Measurements from ENCODE around the gene GRM2.

GRM2 gene

DNA sequence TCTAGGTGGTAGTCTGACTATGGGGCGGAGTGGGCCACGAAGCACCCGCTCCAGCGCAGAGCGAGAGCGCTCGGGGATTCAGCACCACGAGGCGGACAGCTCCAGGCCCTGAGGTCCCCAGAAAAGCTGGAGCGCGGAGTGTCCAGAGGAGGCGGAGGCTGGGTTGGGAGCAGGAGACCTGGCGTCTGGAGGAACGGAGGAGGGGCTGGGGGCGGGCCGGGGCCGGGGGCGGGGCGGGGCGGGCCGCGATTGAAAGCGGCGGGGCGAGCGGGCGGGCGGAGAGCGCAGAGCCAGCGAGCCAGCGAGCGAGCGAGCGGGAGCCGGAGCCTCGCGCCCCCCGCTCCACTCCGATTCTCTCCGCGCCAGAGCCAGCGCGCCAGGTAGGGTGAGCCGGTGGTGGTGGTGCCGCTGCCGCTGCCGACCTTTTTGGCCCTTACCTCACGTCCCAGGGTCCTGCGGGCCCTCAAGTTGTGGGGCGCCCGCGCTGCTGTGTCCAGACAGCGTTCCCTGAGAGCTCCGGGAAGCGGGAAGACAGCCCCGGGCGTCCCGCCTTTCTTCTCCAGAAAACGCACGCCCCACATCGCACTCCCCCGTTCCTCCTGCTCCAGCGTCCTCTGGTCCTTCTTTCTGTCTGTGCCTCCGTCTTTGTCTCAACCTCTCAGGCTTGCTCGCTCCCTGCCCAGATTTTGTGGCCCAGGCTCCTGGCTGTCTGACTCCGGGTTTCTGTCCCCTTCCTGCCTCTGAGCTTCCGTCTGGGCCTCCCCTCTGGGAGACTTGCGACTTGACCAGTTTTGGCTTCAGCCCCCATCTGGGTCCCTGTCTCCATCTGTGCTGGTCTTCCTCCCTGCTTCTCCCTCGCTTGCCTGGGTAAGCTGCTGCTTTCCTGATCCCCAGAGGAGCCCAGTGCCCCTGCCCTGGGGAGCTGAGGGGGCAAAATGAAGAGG, at the start of gene GRM2:
Gene GRM2, plus strand, starts transcription at position 281 of the 944 bp plus-strand sequence. CDS start 1,916 bp downstream, outside the sequence.
- peak; percentile 58 for DNase-seq

- no peak for DNase-seq
Observed at GRCh38 chr3:51657234-51657633, 49.6 kb upstream of the GRM2 start.

DNA sequence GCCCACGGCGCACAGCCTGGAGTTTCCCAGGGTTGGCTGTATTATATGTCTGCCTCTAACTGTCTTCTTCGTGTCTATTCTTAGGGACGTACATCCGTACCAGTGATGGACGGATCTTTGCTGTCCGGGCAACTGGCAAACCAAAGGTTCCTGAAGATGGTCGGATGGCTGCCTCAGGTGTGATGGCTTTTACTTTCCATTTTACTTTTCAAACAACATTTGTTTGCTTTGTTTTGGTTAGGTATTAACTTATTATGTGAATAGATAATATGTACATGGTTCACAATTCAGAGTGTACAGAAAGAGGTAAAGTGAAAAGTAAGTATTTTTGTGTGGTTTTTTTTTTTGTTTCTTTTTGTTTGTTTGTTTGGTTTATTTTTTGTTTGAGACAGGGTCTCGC, 46.9 kb upstream of the GRM2 start:
- DNase-seq = no peak

GRCh38 chr3:51662456-51662855, 44.4 kb upstream of the GRM2 start:
- DNase-seq = no peak

GRCh38 chr3:51668756-51669155, 38.1 kb upstream of the GRM2 start:
- no peak for DNase-seq

DNA sequence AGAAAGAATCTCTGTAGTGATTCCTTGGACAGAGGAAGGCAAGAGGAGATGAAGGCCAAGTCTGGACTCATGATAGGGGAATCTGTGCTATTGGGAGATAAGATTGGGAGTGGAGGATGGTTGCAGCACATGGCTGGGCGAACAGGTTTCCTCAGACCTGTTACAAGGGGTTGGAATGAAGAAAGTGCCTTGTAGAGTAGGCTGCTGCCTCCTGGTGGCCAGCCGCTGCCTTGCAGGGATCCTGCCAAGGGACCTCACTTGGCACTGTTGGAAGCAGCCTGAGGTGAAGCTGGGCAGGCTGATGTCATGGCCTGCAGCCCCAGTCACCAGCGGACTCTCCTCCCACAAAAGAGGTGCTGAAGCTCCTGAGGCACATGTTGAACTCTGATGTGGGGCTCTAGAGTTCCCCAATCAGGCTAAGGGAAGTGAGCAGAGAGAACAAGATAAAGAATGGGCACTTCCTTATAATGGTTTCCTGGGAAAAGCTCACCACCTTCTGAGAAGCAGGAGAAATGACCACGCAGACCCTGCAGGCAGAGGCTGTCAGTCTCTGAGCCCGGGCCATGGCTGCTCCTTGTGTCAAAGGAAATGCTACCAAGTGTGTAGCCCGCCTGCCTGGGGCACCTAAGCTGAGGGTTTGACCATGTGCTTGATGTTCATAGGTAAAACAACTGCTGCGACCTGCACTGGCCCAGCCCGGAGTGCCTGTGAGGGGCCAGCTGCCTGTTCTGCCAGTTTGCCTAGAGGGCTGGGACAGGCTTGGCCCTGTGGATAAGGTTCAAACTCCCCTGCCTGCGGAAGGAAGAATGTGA, 37.4 kb upstream of the GRM2 start:
- peak; percentile 85 for DNase-seq

- no peak for DNase-seq
Observed at GRCh38 chr3:51670053-51670822, 36.6 kb upstream of the GRM2 start.

GRCh38 chr3:51670823-51671733, 35.8 kb upstream of the GRM2 start, which contains the start of gene TEX264:
Gene TEX264 (plus strand): TSS chr3:51671252. CDS start chr3:51674305, 3,053 bp downstream.
- peak; percentile 80 for DNase-seq

GRCh38 chr3:51671734-51672475, 35.0 kb upstream of the GRM2 start:
- DNase-seq = peak; percentile 44

- DNase-seq = no peak
Observed at GRCh38 chr3:51673181-51673801, 33.6 kb upstream of the GRM2 start.

- no peak for DNase-seq
Observed at GRCh38 chr3:51673802-51674654, 32.8 kb upstream of the GRM2 start.

- no peak for DNase-seq
Observed at GRCh38 chr3:51675201-51675611, 31.7 kb upstream of the GRM2 start.

GRCh38 chr3:51676102-51676640, 30.7 kb upstream of the GRM2 start:
- no peak for DNase-seq

DNA sequence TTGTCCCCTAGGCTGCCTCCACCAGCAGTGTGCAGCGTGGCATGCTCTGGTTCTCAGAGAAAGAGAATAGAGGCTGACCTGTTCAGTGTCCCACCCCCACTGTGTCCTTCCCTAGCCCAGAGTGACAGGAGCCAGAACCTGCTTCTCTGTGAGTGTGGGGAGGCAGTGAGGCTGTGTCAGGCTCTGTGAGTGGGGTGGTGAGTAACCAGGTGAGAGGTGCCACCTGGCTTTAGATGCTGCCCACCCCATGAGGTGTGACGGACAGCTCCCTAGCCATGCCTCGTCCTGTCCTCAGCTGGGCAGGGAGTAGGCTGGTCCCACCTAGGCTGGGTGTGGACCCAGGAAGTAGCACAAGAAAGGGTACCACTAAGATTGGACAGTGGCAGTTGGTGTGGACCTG, 29.5 kb upstream of the GRM2 start:
- DNase-seq = no peak

- DNase-seq = no peak
Observed at GRCh38 chr3:51678186-51678585, 28.7 kb upstream of the GRM2 start.

GRCh38 chr3:51678641-51679040, 28.2 kb upstream of the GRM2 start:
- no peak for DNase-seq

GRCh38 chr3:51679318-51679717, 27.6 kb upstream of the GRM2 start:
- DNase-seq = no peak

- no peak for DNase-seq
Observed at GRCh38 chr3:51679777-51680176, 27.1 kb upstream of the GRM2 start.

DNA sequence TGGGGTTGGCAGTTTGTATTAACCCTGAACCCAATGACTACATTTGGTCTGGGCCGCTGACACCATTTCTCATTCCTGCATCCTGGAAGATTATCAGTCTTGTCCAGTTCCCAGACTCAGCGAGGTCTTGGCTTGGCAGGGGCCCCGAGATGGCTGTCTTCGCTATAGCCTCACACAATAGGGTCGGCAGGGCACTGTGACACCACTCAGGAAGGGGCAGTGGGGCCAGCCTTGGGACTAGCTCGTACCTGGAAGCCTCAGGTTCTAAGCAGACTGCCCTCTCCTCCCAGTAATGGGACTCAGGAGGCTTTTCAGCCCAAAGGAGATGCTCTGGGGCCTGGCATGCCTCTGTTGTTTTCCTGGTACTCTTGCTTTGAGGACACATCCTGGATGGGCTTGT, 26.7 kb upstream of the GRM2 start:
- no peak for DNase-seq

Measured in T1000 (cell line).